ENCODE data around the gene ANAPC7.
A peak's percentile ranks its signal among the peaks of the same experiment; 100 is the strongest.

ANAPC7 gene

DNA sequence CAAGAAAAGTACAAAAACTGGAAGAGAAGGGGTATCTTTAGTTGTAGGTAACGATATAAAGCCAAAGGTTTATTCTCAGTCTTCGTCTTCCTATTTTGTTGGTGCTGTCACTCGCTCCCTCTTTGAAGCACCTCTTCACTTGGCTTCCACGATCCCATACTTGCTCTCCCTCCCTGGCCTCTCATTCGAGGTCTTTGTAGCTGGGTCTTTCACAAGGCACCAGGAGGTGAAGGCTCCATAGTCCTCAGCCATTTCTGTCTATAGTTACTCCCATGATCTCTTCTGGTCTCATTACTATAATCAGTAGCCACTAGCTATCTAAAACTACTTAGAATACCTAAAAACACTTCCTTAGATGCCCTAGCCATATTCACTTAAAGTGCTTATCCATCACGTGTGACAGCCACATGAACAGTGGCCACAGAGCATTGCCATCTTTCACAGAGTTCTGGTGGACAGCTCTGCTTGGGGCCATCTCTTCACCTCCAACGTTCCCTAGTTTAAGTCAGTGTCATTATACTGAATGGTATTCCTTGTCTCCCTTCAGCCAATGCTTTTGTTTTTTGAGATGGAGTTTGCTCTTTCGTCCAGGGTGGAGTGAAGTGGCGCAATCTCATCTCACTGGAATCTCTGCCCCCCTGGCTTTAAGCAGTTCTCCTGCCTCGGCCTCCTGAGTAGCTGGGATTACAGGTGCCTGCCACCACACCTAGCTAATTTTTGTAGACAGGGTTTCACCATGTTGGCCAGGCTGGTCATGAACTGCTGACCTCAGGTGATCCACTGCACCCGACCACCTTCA is 65.4 kb downstream of the ANAPC7 start:
- Histone ChIP-seq H3K27ac (ENCODE audit: low read depth, low read length) (no peak overlapping the region), H3K4me3 (ENCODE audit: low read depth, low read length) (no peak overlapping the region), H3K4me1 (ENCODE audit: control insufficient read depth, insufficient read depth, low read length) (no peaks in the 10 kb centered on the region), H3K36me3 (ENCODE audit: control insufficient read depth, insufficient read depth, low read length) (peaks cover 100% of the 10 kb centered on the region), H3K9me3 (ENCODE audit: control insufficient read depth, insufficient read depth, low read length) (no peaks in the 10 kb centered on the region), H3K27me3 (ENCODE audit: control insufficient read depth, insufficient read depth, low read length) (no peaks in the 10 kb centered on the region), H3K9ac (ENCODE audit: low read depth, low read length) (no peak overlapping the region)

DNA sequence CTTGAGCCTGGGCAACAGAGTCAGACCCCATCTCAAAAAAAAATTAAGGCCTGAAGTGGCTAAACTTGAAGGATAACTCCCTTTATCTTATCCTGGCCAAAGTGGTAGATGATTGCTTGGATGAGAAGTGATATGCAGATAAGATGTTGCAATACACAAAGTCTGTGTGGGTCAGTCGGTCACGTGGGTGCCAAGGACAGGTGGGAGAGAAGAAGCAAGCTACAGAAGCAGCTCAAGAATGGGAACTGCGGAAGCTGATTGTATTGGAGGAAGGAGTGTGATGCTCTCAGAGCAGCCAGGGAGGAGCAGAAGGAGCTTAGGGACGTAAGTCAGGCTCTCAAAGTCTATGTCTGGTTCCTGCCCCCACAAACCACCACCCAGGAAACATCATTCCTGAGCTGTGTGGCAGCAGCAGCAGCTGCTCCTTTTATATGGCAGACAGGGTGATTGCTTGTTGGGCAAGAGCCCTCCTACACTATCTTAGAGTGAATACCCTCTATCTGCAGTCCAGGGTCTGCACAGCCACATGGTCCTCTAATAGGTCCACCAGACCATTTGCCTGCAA is 67.9 kb downstream of the ANAPC7 start:
- no peaks in the 10 kb centered on the region for H3K27me3 ChIP-seq (ENCODE audit: control insufficient read depth, insufficient read depth, low read length)
- H3K4me3 ChIP-seq (ENCODE audit: low read depth, low read length) = no peak overlapping the region
- H3K9ac ChIP-seq (ENCODE audit: low read depth, low read length) = no peak overlapping the region
- no peak overlapping the region for H3K27ac ChIP-seq (ENCODE audit: low read depth, low read length)
- no peaks in the 10 kb centered on the region for H3K9me3 ChIP-seq (ENCODE audit: control insufficient read depth, insufficient read depth, low read length)
- no peaks in the 10 kb centered on the region for H3K4me1 ChIP-seq (ENCODE audit: control insufficient read depth, insufficient read depth, low read length)
- peaks cover 98% of the 10 kb centered on the region for H3K36me3 ChIP-seq (ENCODE audit: control insufficient read depth, insufficient read depth, low read length)

DNA sequence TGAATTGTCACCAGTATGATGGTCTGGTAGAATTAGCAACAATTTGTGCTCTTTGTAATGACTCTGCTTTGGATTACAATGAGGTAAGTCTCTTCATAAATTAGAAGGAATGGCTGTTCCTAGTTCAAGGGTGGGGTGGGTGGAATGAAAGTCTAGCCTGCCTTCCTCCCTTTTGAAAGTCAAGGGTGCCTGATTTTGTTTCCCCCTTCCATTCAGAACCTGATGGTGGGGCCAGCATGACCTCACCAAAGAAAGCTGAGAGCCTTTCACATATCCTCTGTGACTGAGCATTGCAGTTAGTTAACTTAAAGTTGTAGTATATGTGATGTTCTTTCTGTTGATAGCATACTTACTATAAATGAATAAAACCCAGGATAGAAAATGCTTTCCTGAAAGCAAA is 70.3 kb downstream of the ANAPC7 start:
- H3K4me1 ChIP-seq (ENCODE audit: control insufficient read depth, insufficient read depth, low read length) = no peaks in the 10 kb centered on the region
- H3K36me3 ChIP-seq (ENCODE audit: control insufficient read depth, insufficient read depth, low read length) = peaks cover 97% of the 10 kb centered on the region
- no peak overlapping the region for H3K27ac ChIP-seq (ENCODE audit: low read depth, low read length)
- no peak overlapping the region for H3K9ac ChIP-seq (ENCODE audit: low read depth, low read length)
- no peaks in the 10 kb centered on the region for H3K27me3 ChIP-seq (ENCODE audit: control insufficient read depth, insufficient read depth, low read length)
- H3K9me3 ChIP-seq (ENCODE audit: control insufficient read depth, insufficient read depth, low read length) = no peaks in the 10 kb centered on the region
- H3K4me3 ChIP-seq (ENCODE audit: low read depth, low read length) = no peak overlapping the region

DNA sequence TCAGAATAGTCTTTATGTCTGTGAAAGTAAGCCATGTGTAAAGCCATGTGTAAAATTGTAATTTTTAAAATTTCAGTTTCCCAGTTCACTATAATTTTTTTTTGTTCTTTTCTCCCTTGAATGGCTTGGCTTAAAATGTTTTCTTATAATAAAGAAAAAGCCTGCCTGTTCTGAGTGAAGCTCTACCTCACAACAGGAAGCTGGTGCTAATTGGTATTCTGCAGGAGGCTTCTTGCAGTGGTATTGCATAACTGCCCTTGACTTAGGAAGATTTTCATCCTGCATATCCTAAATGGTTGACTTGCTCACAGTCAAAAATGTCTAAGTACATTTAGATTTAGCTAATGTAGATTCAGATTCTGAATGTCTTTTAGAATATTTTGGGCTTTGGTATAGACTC is 73.0 kb downstream of the ANAPC7 start:
- peaks cover 97% of the 10 kb centered on the region for H3K36me3 ChIP-seq (ENCODE audit: control insufficient read depth, insufficient read depth, low read length)
- H3K9me3 ChIP-seq (ENCODE audit: control insufficient read depth, insufficient read depth, low read length) = no peaks in the 10 kb centered on the region
- H3K4me1 ChIP-seq (ENCODE audit: control insufficient read depth, insufficient read depth, low read length) = no peaks in the 10 kb centered on the region
- no peak overlapping the region for H3K4me3 ChIP-seq (ENCODE audit: low read depth, low read length)
- H3K27ac ChIP-seq (ENCODE audit: low read depth, low read length) = peak overlapping the region; percentile 18
- H3K27me3 ChIP-seq (ENCODE audit: control insufficient read depth, insufficient read depth, low read length) = no peaks in the 10 kb centered on the region
- no peak overlapping the region for H3K9ac ChIP-seq (ENCODE audit: low read depth, low read length)

DNA sequence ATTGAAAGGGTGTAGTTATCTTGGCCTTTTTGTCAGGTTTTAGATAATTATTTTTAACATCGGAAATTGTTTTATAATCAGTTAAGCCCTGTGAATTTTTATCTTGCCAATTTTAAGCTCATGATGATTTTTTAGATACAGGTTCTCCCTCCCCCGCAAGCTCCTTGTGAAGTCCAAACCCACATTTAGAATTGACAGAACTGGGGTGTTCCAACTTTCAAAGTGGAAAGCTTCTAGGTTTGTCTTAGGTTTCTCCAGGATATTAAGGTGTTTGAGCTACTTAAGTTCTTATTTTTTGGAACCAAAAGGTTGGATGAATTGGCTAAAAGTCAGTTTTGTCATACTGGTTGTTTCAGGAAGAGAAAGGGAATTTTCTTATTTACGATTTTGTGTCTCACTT is 73.4 kb downstream of the ANAPC7 start:
- H3K27me3 ChIP-seq (ENCODE audit: control insufficient read depth, insufficient read depth, low read length) = no peaks in the 10 kb centered on the region
- peaks cover 97% of the 10 kb centered on the region for H3K36me3 ChIP-seq (ENCODE audit: control insufficient read depth, insufficient read depth, low read length)
- no peaks in the 10 kb centered on the region for H3K9me3 ChIP-seq (ENCODE audit: control insufficient read depth, insufficient read depth, low read length)
- H3K4me1 ChIP-seq (ENCODE audit: control insufficient read depth, insufficient read depth, low read length) = no peaks in the 10 kb centered on the region
- no peak overlapping the region for H3K4me3 ChIP-seq (ENCODE audit: low read depth, low read length)
- no peak overlapping the region for H3K9ac ChIP-seq (ENCODE audit: low read depth, low read length)
- no peak overlapping the region for H3K27ac ChIP-seq (ENCODE audit: low read depth, low read length)

DNA sequence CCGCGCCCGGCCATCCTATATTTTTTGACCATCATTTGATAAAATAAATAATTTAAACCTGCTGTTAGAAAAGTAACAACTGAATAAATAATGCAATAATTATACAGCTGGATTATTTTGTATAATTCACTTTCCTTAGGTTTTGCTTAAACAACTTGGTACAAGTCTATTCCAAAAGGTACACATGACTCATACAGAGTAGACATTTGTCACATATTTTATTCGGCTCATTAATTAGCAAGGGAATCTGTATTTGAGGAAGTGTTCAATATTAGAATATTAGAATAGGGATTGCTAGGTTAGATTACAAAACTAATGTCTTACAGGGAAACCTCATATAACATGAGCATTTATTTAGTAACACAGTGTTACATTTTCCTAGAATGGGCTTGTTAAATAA is 73.8 kb downstream of the ANAPC7 start:
- no peaks in the 10 kb centered on the region for H3K9me3 ChIP-seq (ENCODE audit: control insufficient read depth, insufficient read depth, low read length)
- H3K9ac ChIP-seq (ENCODE audit: low read depth, low read length) = no peak overlapping the region
- H3K4me3 ChIP-seq (ENCODE audit: low read depth, low read length) = no peak overlapping the region
- no peak overlapping the region for H3K27ac ChIP-seq (ENCODE audit: low read depth, low read length)
- no peaks in the 10 kb centered on the region for H3K4me1 ChIP-seq (ENCODE audit: control insufficient read depth, insufficient read depth, low read length)
- H3K27me3 ChIP-seq (ENCODE audit: control insufficient read depth, insufficient read depth, low read length) = no peaks in the 10 kb centered on the region
- H3K36me3 ChIP-seq (ENCODE audit: control insufficient read depth, insufficient read depth, low read length) = peaks cover 97% of the 10 kb centered on the region
